ENCODE data around the gene CCDC50.

CCDC50 gene

DNA sequence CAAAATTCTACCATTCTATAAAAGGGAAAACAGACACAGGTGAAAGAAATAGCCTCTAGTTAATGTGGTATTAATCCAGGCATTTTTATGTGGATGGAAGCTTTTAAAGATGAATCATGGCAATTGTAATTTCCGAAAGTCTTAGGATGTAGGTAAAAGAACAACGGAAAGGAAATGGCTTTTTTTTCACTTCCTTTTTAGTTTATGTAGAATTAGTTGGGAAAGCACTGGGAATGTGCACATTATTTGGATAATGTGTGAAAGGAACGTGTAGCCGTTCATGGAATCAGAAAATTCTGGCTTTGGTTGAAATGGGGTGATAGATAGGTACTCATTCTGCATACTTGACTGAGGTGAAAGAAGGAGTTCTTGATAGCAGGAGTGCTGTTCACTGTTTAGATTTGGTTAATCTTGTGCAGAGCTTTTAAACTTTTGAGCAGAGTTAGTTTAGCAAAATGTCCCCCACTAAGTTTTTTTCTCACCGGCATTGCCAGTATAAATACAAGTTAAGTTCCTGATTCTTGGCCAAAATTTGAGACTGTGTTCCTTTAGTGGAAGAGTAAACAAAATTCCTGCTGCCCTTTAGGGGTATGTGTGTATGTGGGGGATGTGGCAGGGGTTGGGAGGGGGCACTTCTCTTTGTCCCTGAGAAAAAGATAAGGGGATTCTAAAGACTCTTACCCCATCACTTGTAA, 21.3 kb downstream of the CCDC50 start:
- no peak for DNase-seq

GRCh38 chr3:191352014-191352413, 22.8 kb downstream of the CCDC50 start:
- DNase-seq, result no peak

DNA sequence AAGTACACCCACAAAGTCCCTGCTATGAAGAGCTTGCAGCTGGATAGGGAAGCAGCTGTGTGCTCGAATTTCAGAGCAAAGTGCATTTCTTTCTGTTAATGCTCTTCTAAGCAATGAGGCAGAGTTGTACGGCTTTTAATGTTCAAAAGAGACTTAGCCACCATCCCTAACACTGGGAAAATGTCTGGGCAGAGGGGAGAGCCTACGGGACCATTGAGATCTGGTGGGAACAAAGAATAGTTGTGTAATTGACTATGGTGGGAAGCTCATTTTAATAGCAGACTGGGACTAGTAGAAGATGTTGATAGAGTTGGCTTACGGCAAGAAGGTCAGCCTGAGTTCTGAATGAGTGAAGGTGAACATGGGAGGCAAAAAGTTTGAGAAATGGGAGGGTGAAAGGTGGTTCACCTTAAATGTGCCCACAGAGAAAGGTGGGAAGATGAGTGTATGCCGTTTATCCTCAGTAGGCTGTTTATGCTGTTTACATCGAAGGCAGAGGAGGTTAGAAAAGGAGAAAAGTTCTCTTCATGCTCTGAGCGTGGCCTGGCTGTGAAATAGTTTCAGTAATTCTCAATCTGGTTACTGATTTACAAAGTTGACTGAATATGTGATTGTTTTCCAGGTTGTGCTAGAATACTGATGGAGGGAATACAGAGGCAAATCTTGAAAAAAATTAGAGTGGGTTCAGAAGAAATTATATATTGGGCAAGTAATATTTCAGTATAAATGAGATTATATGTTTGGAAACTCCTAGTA, 24.0 kb downstream of the CCDC50 start:
- no peak for DNase-seq

DNA sequence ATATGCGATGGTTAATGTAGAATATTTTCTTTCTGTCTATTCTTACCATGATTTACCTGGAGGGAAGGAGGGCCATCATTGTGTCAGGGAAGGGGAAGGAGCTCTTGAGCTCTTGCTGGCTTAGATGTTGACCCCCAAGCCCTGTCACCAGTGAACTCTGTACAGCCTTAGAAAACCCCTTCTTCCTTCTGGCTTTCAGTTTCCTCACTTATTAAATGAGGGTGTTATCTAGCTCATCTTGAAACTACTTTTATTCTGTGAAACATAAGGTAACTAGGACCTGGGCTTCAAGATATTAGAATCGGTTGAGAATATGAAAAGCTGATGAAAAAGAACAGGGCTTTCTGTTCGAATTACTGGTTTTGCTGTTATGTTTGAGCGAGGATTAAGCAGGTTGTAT, 26.2 kb downstream of the CCDC50 start:
- no peak for DNase-seq

DNA sequence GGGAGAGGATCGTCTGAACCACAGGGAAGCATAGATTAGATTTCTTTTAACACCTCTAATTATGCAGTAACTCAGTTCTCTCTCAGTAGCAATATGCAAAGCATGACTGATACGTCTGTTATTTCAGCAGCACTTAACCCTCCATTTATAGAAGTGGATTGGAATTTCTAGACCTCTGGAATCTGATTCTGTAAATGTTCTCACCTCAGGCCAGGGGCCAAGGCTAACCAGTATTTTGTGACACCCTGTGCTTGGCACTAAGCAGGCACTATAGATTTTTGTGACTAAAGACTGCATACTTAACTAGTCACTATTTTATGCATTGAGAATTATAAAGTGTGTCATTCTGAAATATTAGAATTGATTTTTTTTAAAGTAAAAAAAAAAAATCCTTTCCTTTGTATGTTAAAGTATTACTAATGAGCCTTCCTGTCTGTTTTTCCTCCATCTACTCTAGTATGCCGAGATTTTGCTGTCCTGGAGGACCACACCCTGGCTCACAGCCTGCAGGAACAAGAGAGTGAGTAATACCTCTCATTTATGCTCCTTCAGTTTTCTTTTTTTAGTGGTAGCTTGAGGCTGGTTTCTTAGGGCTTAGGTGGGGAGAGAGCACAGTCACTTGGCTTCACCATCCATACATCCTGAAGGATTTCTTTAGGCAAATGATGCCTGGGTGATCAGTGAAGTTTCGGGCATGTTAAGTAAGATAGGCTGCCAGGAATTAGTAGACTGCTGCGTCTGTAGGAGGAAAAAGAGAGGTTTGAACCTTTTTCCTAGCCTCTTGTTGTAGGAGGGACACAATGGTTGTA, 27.6 kb downstream of the CCDC50 start:
- DNase-seq, result peak; percentile 80

GRCh38 chr3:191357909-191358308, 28.7 kb downstream of the CCDC50 start:
- no peak for DNase-seq

DNA sequence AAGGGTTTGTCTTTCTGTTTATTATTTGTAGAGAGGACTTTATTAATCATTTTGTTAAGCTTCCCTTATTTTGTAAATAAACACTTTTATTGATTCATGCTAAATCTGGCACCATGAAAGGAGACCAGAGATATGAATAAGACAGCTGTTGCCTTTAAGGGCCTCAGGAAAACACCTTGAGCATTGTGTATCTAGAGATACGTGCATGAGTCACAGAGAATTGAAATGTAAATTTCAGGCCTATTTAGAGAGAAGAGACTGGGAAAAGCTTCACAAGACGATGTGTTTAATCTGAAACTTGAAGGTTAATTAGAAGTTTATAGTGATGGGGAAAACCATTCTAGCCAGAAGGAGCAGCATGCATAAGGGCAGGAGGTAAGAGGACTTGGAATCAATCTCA, 29.7 kb downstream of the CCDC50 start:
- no peak for DNase-seq

- DNase-seq, result no peak
Measured at GRCh38 chr3:191360620-191361019, 31.4 kb downstream of the CCDC50 start.

DNA sequence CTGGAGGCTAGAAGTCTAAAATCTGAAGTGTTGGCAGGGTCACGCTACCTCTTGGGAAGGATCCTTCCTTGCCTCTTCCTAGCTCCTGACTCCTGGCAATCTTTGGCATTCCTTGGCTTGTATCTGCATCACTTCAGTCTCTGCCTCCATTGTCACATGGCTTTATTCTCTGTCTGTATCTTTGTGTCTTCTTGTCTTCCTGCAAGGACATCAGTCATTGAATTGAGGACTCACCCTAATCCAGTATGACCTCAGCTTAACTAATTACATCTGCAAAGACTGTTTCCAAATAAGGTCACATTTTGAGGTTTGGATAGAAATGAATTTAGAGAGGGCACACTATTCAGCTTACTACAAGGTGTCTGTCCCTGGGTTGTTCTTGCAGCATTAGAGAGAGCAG, 32.3 kb downstream of the CCDC50 start:
- DNase-seq, result no peak

- DNase-seq, result no peak
Measured at GRCh38 chr3:191362037-191362436, 32.8 kb downstream of the CCDC50 start.

DNA sequence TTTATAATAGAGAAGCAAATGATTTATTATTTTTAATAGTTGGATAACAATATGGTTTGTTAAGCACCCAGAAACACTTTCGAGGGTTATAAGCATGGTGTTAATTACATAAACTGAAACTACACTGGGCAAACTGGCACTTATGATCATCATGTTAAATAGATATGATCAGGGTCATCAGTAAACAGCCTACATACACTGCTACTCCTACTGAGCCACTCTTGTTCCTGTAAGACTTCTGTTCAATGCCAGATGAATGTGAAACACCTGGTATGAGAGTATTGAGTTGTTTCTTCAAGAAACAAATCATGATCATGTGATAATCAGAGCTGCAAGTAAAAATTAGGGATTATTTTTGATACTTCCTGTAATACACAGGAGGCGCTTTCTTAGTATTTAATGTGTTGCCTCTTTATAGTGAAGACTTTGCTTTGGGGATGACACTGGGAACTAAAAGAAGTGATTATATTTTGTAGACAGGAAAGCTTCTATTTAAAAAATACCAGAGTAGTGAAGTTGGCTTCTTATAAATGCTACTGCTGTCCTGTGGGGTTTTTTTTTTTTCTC, 33.4 kb downstream of the CCDC50 start:
- DNase-seq, result no peak

DNA sequence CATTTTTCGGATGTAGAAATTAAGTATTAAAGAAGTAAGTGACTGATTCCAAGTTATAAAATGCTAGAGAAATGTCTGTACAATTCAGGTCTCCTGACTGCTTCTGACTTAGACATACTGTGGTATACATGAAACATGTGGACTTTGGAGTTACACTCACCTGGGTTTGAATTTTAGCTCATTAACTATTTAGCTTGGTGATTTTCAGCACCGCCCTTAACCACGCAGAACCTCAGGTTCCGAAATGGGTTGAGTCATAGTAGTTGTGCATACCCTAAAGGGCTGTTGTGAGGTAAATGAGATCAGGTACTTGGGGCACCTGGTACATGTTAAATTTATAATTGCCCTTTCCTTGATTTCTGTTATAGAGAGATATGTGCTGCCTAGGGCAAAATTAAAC, 34.0 kb downstream of the CCDC50 start:
- DNase-seq, result no peak

GRCh38 chr3:191366675-191367074, 37.5 kb downstream of the CCDC50 start:
- no peak for DNase-seq

DNA sequence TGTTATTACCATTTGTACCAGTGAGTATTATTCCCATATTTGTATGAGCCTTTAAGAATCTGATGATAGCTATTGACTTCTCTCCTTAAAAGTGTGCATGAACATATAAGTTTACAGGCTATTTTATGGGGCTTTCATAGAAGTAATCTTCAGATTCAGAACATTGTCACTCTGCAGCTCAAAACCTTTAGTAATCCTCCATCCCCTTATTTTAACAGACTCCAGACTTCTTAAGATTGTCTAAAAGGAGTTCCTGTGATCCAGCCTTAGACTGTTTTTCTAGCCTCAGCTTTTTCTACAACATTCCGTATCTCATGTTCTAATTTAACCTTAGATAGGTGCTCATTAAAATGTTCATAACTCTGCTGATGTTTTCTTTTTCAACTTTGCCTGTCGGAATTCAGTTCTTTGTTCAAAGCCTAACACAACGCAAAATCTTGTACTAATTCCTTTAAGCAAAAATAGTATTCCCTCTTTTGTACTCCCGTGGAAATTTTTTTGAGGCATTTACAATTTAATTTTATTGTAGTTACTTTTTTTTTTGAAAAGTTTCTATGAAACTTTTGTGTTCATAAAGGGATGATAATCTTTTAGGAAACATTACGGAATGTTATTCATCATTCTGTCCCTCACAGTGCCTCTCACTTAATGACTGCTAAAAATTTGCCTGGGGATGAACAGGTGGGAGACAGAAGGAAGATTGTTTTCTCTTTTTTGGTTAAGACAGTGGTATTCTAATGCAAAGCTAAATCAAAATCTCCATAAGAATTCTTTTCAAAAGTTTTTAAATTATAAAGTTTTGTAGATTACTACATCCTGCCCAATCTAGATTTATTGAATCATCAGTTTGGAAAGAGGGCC, 39.8 kb downstream of the CCDC50 start:
- no peak for DNase-seq

- DNase-seq, result no peak
Measured at GRCh38 chr3:191369616-191370010, 40.4 kb downstream of the CCDC50 start.

DNA sequence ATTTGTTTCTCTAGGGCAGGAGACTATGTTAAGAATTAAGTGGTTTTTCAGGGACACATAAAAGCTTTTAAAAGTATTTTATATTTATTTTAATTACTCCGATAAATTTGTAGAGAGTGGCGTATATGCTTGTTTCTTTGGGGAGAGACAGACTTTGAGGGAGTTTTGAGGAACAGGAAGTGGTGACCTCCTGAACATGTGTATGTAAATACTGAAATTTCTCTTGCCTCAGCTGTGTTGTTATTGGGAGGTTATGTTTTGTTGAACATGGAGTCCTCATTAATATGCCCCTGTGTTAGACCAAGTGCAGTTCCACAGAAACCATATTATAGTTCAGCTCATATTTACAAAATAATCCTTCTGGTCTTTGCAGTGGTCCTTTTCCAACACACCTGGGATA, 42.9 kb downstream of the CCDC50 start:
- no peak for DNase-seq

GRCh38 chr3:191373327-191373726, 44.1 kb downstream of the CCDC50 start:
- no peak for DNase-seq

DNA sequence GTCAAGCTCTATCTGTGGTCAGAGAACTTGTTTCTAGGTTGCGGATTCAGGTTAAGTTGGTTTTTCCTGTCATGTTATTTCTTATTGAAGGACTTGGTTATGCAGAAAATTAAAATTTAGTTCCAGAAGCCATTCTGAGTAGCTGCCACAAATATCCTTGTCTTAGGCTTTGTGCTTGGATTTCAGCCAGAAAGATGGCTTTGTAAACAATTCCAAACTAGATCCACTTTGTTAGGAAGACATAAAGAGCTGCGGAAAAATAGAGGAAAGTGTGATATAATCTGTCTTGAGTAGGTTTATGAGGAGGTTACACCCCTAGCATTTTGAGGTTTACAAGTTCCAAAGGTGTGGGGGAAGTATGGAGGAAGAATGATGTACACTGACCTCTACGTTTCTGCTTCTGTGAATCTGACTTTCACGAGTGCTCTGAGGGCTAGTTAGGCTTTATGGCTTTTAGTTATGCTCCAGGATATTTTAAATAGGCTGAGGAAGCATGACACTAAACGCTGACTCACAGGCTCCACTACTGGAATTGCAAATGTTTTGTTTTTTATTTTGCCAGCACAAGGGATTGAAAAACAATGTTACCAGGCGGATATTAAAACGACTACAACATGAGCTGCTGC, 47.4 kb downstream of the CCDC50 start:
- no peak for DNase-seq

DNA sequence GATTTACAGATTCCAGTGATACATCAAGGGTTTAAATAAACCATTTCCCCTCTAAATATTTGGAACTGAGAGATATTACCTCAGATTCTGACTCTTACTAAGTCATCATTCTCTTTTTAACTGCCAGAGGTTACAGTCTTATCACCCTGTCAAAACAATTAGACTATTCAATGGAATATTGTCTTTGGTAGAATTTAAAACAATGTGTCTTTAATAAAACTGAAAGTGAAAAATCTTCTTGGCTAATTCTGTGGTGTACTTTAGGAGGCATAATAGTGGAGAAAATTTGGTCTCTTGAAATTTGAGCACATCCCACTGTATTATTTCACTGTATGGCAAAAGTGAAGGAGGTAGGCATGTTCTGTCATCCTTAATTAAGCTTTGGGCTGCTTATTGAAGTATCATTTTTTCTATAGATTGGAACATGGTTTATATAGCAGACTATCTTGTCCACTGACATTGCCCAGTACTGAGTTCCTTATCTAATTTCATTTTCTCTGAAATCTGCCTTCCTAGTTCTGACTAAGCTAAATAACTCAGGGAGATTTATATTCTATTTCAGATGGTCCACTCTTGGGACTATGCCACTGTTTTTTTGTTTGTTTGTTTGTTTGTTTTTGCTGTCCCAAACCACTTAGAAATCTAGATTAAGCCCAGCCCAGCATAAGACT, 49.1 kb downstream of the CCDC50 start:
- no peak for DNase-seq

GRCh38 chr3:191379446-191379845, 50.3 kb downstream of the CCDC50 start:
- no peak for DNase-seq

- no peak for DNase-seq
Measured at GRCh38 chr3:191380001-191380400, 50.8 kb downstream of the CCDC50 start.
